ENCODE data around the gene IL22RA1.

The IL22RA1 gene

GRCh38 chr1:24100945-24101737, 41.8 kb downstream of the IL22RA1 start:
- DNase-seq (ENCODE audit: low read depth in 2 of 3, low spot score in 1 of 3) = no peak

- no peak for DNase-seq (ENCODE audit: low read depth in 2 of 3, low spot score in 1 of 3)
These were observed 43.8 kb downstream of the IL22RA1 start for GRCh38 chr1:24098943-24099638.

GRCh38 chr1:24098102-24098501, 44.8 kb downstream of the IL22RA1 start:
- DNase-seq (ENCODE audit: low read depth in 2 of 3, low spot score in 1 of 3) = no peak

GRCh38 chr1:24097663-24098062, 45.3 kb downstream of the IL22RA1 start:
- DNase-seq (ENCODE audit: low read depth in 2 of 3, low spot score in 1 of 3) = no peak

GRCh38 chr1:24096739-24097103, 46.2 kb downstream of the IL22RA1 start:
- DNase-seq (ENCODE audit: low read depth in 2 of 3, low spot score in 1 of 3) = no peak

GRCh38 chr1:24096009-24096738, 46.8 kb downstream of the IL22RA1 start:
- DNase-seq (ENCODE audit: low read depth in 2 of 3, low spot score in 1 of 3) = no peak

GRCh38 chr1:24095140-24095859, 47.6 kb downstream of the IL22RA1 start:
- DNase-seq (ENCODE audit: low read depth in 2 of 3, low spot score in 1 of 3) = no peak

GRCh38 chr1:24094554-24094953, 48.4 kb downstream of the IL22RA1 start:
- no peak for DNase-seq (ENCODE audit: low read depth in 2 of 3, low spot score in 1 of 3)

GRCh38 chr1:24093732-24094131, 49.2 kb downstream of the IL22RA1 start:
- DNase-seq (ENCODE audit: low read depth in 2 of 3, low spot score in 1 of 3) = no peak

- DNase-seq (ENCODE audit: low read depth in 2 of 3, low spot score in 1 of 3) = no peak
These were observed 50.0 kb downstream of the IL22RA1 start for GRCh38 chr1:24092979-24093378.

- no peak for DNase-seq (ENCODE audit: low read depth in 2 of 3, low spot score in 1 of 3)
These were observed 50.9 kb downstream of the IL22RA1 start for GRCh38 chr1:24091971-24092482.

GRCh38 chr1:24090736-24091135, 52.2 kb downstream of the IL22RA1 start:
- no peak for DNase-seq (ENCODE audit: low read depth in 2 of 3, low spot score in 1 of 3)

- DNase-seq (ENCODE audit: low read depth in 2 of 3, low spot score in 1 of 3) = no peak
These were observed 53.0 kb downstream of the IL22RA1 start for GRCh38 chr1:24089743-24090555.

- DNase-seq (ENCODE audit: low read depth in 2 of 3, low spot score in 1 of 3) = no peak
These were observed 53.8 kb downstream of the IL22RA1 start for GRCh38 chr1:24089027-24089742.

GRCh38 chr1:24086466-24086865, 56.5 kb downstream of the IL22RA1 start:
- DNase-seq (ENCODE audit: low read depth in 2 of 3, low spot score in 1 of 3) = no peak

GRCh38 chr1:24085546-24085945, 57.4 kb downstream of the IL22RA1 start:
- DNase-seq (ENCODE audit: low read depth in 2 of 3, low spot score in 1 of 3) = no peak

GRCh38 chr1:24085007-24085406, 57.9 kb downstream of the IL22RA1 start:
- no peak for DNase-seq (ENCODE audit: low read depth in 2 of 3, low spot score in 1 of 3)

GRCh38 chr1:24084050-24084449, 58.9 kb downstream of the IL22RA1 start:
- no peak for DNase-seq (ENCODE audit: low read depth in 2 of 3, low spot score in 1 of 3)

GRCh38 chr1:24082372-24082771, 60.6 kb downstream of the IL22RA1 start:
- no peak for DNase-seq (ENCODE audit: low read depth in 2 of 3, low spot score in 1 of 3)

GRCh38 chr1:24081190-24081589, 61.8 kb downstream of the IL22RA1 start:
- no peak for DNase-seq (ENCODE audit: low read depth in 2 of 3, low spot score in 1 of 3)
